ENCODE data around the gene CEACAM5. TPM values are rescaled to one million over a fixed set of nuclear protein-coding genes. Genes with fewer than 3 reads are reported as not detected.
"Not testable (repeated sequence)": the region's sequence is repeated elsewhere in the genome, so short reads cannot be mapped to it uniquely, and the experiment has no call there.

CEACAM5 gene
- polyA plus RNA-seq, 10 donors, result 0.05 to 0.78 (median 0.14) TPM; not detected in 5

- no peak for DNase-seq
Observed at GRCh38 chr19:41700381-41701195, 7.8 kb upstream of the CEACAM5 start.

- no peak for DNase-seq
Observed at GRCh38 chr19:41701401-41702075, 6.9 kb upstream of the CEACAM5 start.

- DNase-seq, result no peak
Observed at GRCh38 chr19:41702171-41702651, 6.2 kb upstream of the CEACAM5 start.

GRCh38 chr19:41703602-41704293, 4.7 kb upstream of the CEACAM5 start:
- DNase-seq, result no peak

GRCh38 chr19:41705393-41706174, 2.8 kb upstream of the CEACAM5 start:
- peak in 2 of 3 donors; percentile 6 to 25 for DNase-seq

GRCh38 chr19:41706741-41707501, 1.5 kb upstream of the CEACAM5 start:
- peak in 1 of 3 donors; percentile 21 for DNase-seq

- DNase-seq, result no peak
Observed at GRCh38 chr19:41707502-41707812, 969 bp upstream of the CEACAM5 start.

- DNase-seq, result no peak
Observed at GRCh38 chr19:41707871-41708371, 505 bp upstream of the CEACAM5 start.

GRCh38 chr19:41709516-41709915, 1.1 kb downstream of the CEACAM5 start:
- not testable (repeated sequence) for DNase-seq

- DNase-seq, result no peak
Observed at GRCh38 chr19:41709951-41710645, 1.7 kb downstream of the CEACAM5 start.

GRCh38 chr19:41711376-41712261, 3.2 kb downstream of the CEACAM5 start:
- no peak for DNase-seq

GRCh38 chr19:41714598-41714997, 6.2 kb downstream of the CEACAM5 start:
- no peak for DNase-seq

GRCh38 chr19:41718761-41719160, 10.3 kb downstream of the CEACAM5 start:
- DNase-seq, result no peak

GRCh38 chr19:41720103-41720502, 11.7 kb downstream of the CEACAM5 start:
- no peak for DNase-seq

- DNase-seq, result no peak
Observed at GRCh38 chr19:41726493-41726892, 18.1 kb downstream of the CEACAM5 start.

GRCh38 chr19:41734156-41734555, 25.7 kb downstream of the CEACAM5 start:
- no peak for DNase-seq

- no peak for DNase-seq
Observed at GRCh38 chr19:41734585-41734984, 26.2 kb downstream of the CEACAM5 start.

- DNase-seq, result no peak
Observed at GRCh38 chr19:41735071-41735600, 26.7 kb downstream of the CEACAM5 start.

GRCh38 chr19:41739361-41739760, 30.9 kb downstream of the CEACAM5 start:
- DNase-seq, result no peak

All from muscle of back (tissue), 11 donors.